IMR-90 (cell line): ENCODE results near the gene STAC3. TPM values are rescaled to one million over a fixed set of nuclear protein-coding genes. Genes with fewer than 3 reads are reported as not detected.

Experiments
- ATAC-seq: fragments of 200-7000 bp; cut with Tn5 transposase; 2 replicates; pipeline ENCODE4 v1.9.1; 2020; ENCODE audit warnings: low read depth, mild to moderate bottlenecking, moderate library complexity
- Bru-seq: library from RNA; stranded (reverse); fragments of 400-500 nt; gene quantifications from one replicate; lab custom pipeline; 2021; lab: Mats Ljungman, UMichigan
- BruChase-seq, 2 experiments: library from RNA; stranded (reverse); fragments of 400-500 nt; gene quantifications; one replicate each; lab custom pipeline; 2021; lab: Mats Ljungman, UMichigan
- BruUV-seq: library from RNA; stranded (reverse); fragments of 400-500 nt; replicated peaks from 2 replicates; lab custom pipeline; 2021; lab: Mats Ljungman, UMichigan
- CTCF ChIA-PET: fragments of 300-600 bp; formaldehyde crosslinking; extraction: SDS; loops from one replicate; lab custom pipeline; 2021; ENCODE audit warnings: antibody characterized with exemption; lab: Yijun Ruan, JAX
- POLR2A ChIA-PET: fragments of 300-600 bp; sonication (Branson Sonifier 250); formaldehyde crosslinking; loops from one replicate; lab custom pipeline; 2022; ENCODE audit warnings: antibody characterized with exemption; ENCODE audit not compliant: unreplicated experiment; lab: Charles Lee
- DNase-seq: peaks from one replicate; pipeline ENCODE4 v3.0.0; 2013
- H2AFZ ChIP-seq: replicated peaks from 2 replicates; pipeline ENCODE3; 2013; ENCODE audit warnings: low read length, mild to moderate bottlenecking; ENCODE audit not compliant: poor library complexity
- H2AK5ac ChIP-seq: 2 replicates; pipeline ENCODE4 v1.6.1; 2013; ENCODE audit warnings: low read depth, low read length, inconsistent platforms
- H2AK9ac ChIP-seq: replicated peaks from 2 replicates; pipeline ENCODE3; 2013; ENCODE audit warnings: mild to moderate bottlenecking, low read depth, low read length, moderate library complexity; ENCODE audit not compliant: poor library complexity
- H2BK120ac ChIP-seq: 2 replicates; pipeline ENCODE4 v1.6.1; 2013; ENCODE audit warnings: low read depth, low read length, inconsistent platforms
- H2BK15ac ChIP-seq: 3 replicates; pipeline ENCODE4 v1.6.1; 2013; ENCODE audit warnings: low read depth, low read length, inconsistent platforms
- H2BK20ac ChIP-seq: 2 replicates; pipeline ENCODE4 v1.6.1; 2013; ENCODE audit warnings: low read depth, mild to moderate bottlenecking, inconsistent platforms, low read length, moderate library complexity
- H2BK5ac ChIP-seq: 2 replicates; pipeline ENCODE4 v1.6.1; 2013; ENCODE audit warnings: mild to moderate bottlenecking, low read depth, low read length, inconsistent platforms; ENCODE audit not compliant: poor library complexity, severe bottlenecking
- H3K14ac ChIP-seq: replicated peaks from 2 replicates; pipeline ENCODE4 v1.6.1; 2013; ENCODE audit warnings: low read depth, low read length, inconsistent platforms
- H3K18ac ChIP-seq: 2 replicates; pipeline ENCODE4 v1.6.1; 2013; ENCODE audit warnings: low read depth, low read length, control low read depth
- H3K23ac ChIP-seq: 2 replicates; pipeline ENCODE4 v1.6.1; 2013; ENCODE audit warnings: low read depth, low read length, inconsistent platforms
- H3K27ac ChIP-seq: 2 replicates; pipeline ENCODE4 v1.5.1; 2013; ENCODE audit warnings: mild to moderate bottlenecking, control low read depth, low read length; ENCODE audit not compliant: insufficient read depth
- H3K27me3 ChIP-seq: 2 replicates; pipeline ENCODE4 v1.6.1; 2013; ENCODE audit warnings: low read length; ENCODE audit not compliant: control insufficient read depth, insufficient read depth
- H3K36me3 ChIP-seq: 2 replicates; pipeline ENCODE4 v1.6.1; 2013; ENCODE audit warnings: low read length, mixed read lengths; ENCODE audit not compliant: control insufficient read depth, insufficient read depth
- H3K4ac ChIP-seq: 2 replicates; pipeline ENCODE4 v1.6.1; 2013; ENCODE audit warnings: low read depth, low read length, inconsistent platforms
- H3K4me1 ChIP-seq: 2 replicates; pipeline ENCODE4 v1.6.1; 2013; ENCODE audit warnings: low read length, mixed read lengths; ENCODE audit not compliant: control insufficient read depth, insufficient read depth
- H3K4me2 ChIP-seq: 2 replicates; pipeline ENCODE4 v1.6.1; 2013; ENCODE audit warnings: low read depth, mild to moderate bottlenecking, control low read depth, low read length, moderate library complexity
- H3K4me3 ChIP-seq: 2 replicates; pipeline ENCODE4 v1.5.1; 2013; ENCODE audit warnings: low read depth, mild to moderate bottlenecking, control low read depth, low read length, moderate library complexity; ENCODE audit not compliant: insufficient read depth
- H3K56ac ChIP-seq: 2 replicates; pipeline ENCODE4 v1.6.1; 2013; ENCODE audit warnings: low read length, inconsistent platforms; ENCODE audit not compliant: insufficient read depth; ENCODE audit errors: extremely low read depth
- H3K79me1 ChIP-seq, 2 experiments: 2 replicates each; pipeline ENCODE4 v1.6.1; 2013; ENCODE audit warnings: low read length in 2 of 2, inconsistent platforms in 1 of 2, low read depth in 1 of 2
- H3K9ac ChIP-seq: 2 replicates; pipeline ENCODE4 v1.6.1; 2013; ENCODE audit warnings: low read depth, low read length, control low read depth
- H3K9me1 ChIP-seq: 2 replicates; pipeline ENCODE4 v1.6.1; 2013; ENCODE audit warnings: low read length, inconsistent platforms; ENCODE audit not compliant: insufficient read depth
- H3K9me3 ChIP-seq: 2 replicates; pipeline ENCODE4 v1.6.1; 2013; ENCODE audit warnings: low read length; ENCODE audit not compliant: control insufficient read depth, insufficient read depth
- H4K20me1 ChIP-seq: 2 replicates; pipeline ENCODE4 v1.6.1; 2013; ENCODE audit warnings: low read length, inconsistent platforms; ENCODE audit not compliant: insufficient read depth
- H4K5ac ChIP-seq: 2 replicates; pipeline ENCODE4 v1.6.1; 2013; ENCODE audit warnings: mild to moderate bottlenecking, low read depth, low read length, control low read depth
- H4K8ac ChIP-seq, 2 experiments: 2 replicates each; pipeline ENCODE4 v1.6.1; 2013; ENCODE audit warnings: low read depth in 2 of 2, low read length in 2 of 2, control low read depth in 1 of 2, inconsistent platforms in 1 of 2
- H4K91ac ChIP-seq: 2 replicates; pipeline ENCODE4 v1.6.1; 2013; ENCODE audit warnings: low read depth, low read length, inconsistent platforms; ENCODE audit not compliant: insufficient read depth
- CEBPB ChIP-seq: IDR thresholded peaks from 2 replicates; pipeline ENCODE4 v1.6.1; 2012; ENCODE audit warnings: low read depth, low read length, improper control_type of control experiment
- CHD1 ChIP-seq: IDR thresholded peaks from 2 replicates; pipeline ENCODE4 v1.6.1; 2012; ENCODE audit warnings: low read depth, low read length, improper control_type of control experiment
- FOS ChIP-seq: fragments of 150-350 bp; IDR thresholded peaks from 2 replicates; pipeline ENCODE4 v1.6.1; 2016; ENCODE audit warnings: low read depth, low read length
- POLR2A ChIP-seq: IDR thresholded peaks from 2 replicates; pipeline ENCODE4 v1.6.1; 2012; ENCODE audit warnings: mild to moderate bottlenecking, low read depth, low read length
- WGBS, 2 experiments: methylation state at CpG; one replicate each; pipeline versions ENCODE4 v1.1.5 to v1.1.7; 2013; ENCODE audit warnings: missing lambda C conversion rate in 2 of 2; ENCODE audit not compliant: insufficient read length in 1 of 2; ENCODE audit errors: extremely low coverage in 2 of 2; 5-methylcytosine and 5-hydroxymethylcytosine counted together
- dilution Hi-C: fragments of 300-500 bp; cut with HindIII; formaldehyde crosslinking; loops from one replicate; pipeline ENCODE4 v1.14.3; 2018; ENCODE audit warnings: low sequenced_read_pairs; ENCODE audit not compliant: unreplicated experiment
- in situ Hi-C: fragments of 300-500 bp; cut with MboI; formaldehyde crosslinking; loops from 3 replicates; pipeline ENCODE4 v1.14.3; 2019; ENCODE audit warnings: low sequenced_read_pairs, inconsistent platforms, mixed read lengths
- intact Hi-C: fragments of 100-400 bp; cut with micrococcal nuclease; formaldehyde crosslinking; loops from 2 replicates; pipeline ENCODE4 v1.10.0; 2022
- long read RNA-seq: library from polyadenylated mRNA; unstranded; transcript quantifications from one replicate; pipeline ENCODE4 v2.0.0, GENCODE V29; 2021; ENCODE audit not compliant: unreplicated experiment
- polyA plus RNA-seq, 3 experiments: library from polyadenylated mRNA; depleted of rRNA; stranded (reverse); fragments of >200 nt; gene quantifications; 2 replicates each; pipeline ENCODE4 v1.2.3, GENCODE V29; 2012; ENCODE audit warnings: low replicate concordance in 1 of 3
- total RNA-seq: library from RNA; depleted of rRNA; stranded (reverse); fragments of >200 nt; gene quantifications from 2 replicates; pipeline ENCODE4 v1.2.3, GENCODE V29; 2012; rRNA removed

The STAC3 gene
- total RNA-seq (under 0.01 and 0.18 TPM in 2 replicates), polyA plus RNA-seq (2012; rRNA removed) (0.67 and 0.80 TPM in 2 replicates), Bru-seq, nascent RNA (percentile 55 among the genes with signal in this experiment), BruChase-seq, experiment 1, labeled RNA remaining after a 6-hour chase (percentile 69 among the genes with signal in this experiment), BruChase-seq, experiment 2, labeled RNA remaining after a 2-hour chase (percentile 59 among the genes with signal in this experiment)
- polyA plus RNA-seq (2012; cell fraction: cytosol; rRNA removed) = 0.13 and 0.66 TPM in 2 replicates
- 2.9 and 4.4 TPM in 2 replicates for polyA plus RNA-seq (2012; cell fraction: nucleus; rRNA removed; ENCODE audit: low replicate concordance)
- long read RNA-seq, partial matches to known transcripts = 0 of 1 reads
- long read RNA-seq, other reads (novel, unspliced or antisense) = 1 of 1 reads

GRCh38 chr12:57250956-57251355 is at the start of gene STAC3:
STAC3 (minus strand) TSS chr12:57251187; CDS start chr12:57249636, 1,551 bp downstream.
- Histone ChIP-seq H3K4ac (no peak within 1 kb of the TSS), H3K36me3 (peaks cover 10% of the 10 kb centered on the region), H3K9ac (no peak within 1 kb of the TSS), H3K4me3 (no peak within 1 kb of the TSS), H3K4me1 (peaks cover 4% of the 10 kb centered on the region; the same call in 1 of the 2 replicates), H2AK5ac (no peak within 1 kb of the TSS), H3K9me3 (no peaks in the 10 kb centered on the region), H4K5ac (no peak within 1 kb of the TSS), H4K91ac (no peak within 1 kb of the TSS), H2BK20ac (no peak within 1 kb of the TSS), H2BK120ac (no peak within 1 kb of the TSS), H3K23ac (no peak within 1 kb of the TSS), H2AK9ac (no peak within 1 kb of the TSS), H4K8ac (peak within 1 kb of the TSS in 1 of 2 experiments; percentile 25; a peak in 1 of 4 replicates), H2BK15ac (no peak within 1 kb of the TSS), H3K9me1 (peaks cover 8% of the 10 kb centered on the region), H3K56ac (no peak within 1 kb of the TSS), H4K20me1 (peaks cover 5% of the 10 kb centered on the region; the same call in 1 of the 2 replicates), H3K27me3 (no peaks in the 10 kb centered on the region), H2BK5ac (no peak within 1 kb of the TSS), H3K14ac (peak within 1 kb of the TSS; percentile 41; the same call in 1 of the 2 replicates), H3K4me2 (no peak within 1 kb of the TSS), H2AFZ (no peak within 1 kb of the TSS), H3K27ac (no peak within 1 kb of the TSS), H3K79me1 (peaks cover 0 to 4% of the 10 kb centered on the region in 2 experiments; a peak in 1 of 4 replicates), H3K18ac (no peak within 1 kb of the TSS)
- dilution Hi-C loops (no loop called here), in situ Hi-C loops (no loop called here), intact Hi-C loops (no loop called here)
- POLR2A ChIA-PET = no interaction called here
- no peak for ATAC-seq
- 57% methylated on average over 3 of the region's 7 CpGs; no CpG with 5 or more reads in 1 of the 2 experiments for WGBS, 2 experiments
- DNase-seq = no peak
- no TSS peak for BruUV-seq
- no peak for TF ChIP-seq CEBPB
- no peak for TF ChIP-seq FOS
- no peak for TF ChIP-seq POLR2A
- TF ChIP-seq CHD1 = no peak
- CTCF ChIA-PET = interaction anchor here (1.0 kb wide), 1 partner anchor 24 kb away, joined by 3 read pairs; no protein-coding TSS in a partner anchor
